ENCODE measurements around the gene C2CD4C. TPM values are rescaled to one million over a fixed set of nuclear protein-coding genes. Genes with fewer than 3 reads are reported as not detected.

The C2CD4C gene
- polyA plus RNA-seq, 1 donor (not counting 4 experiments of a cell fraction or from before 2014, with no cell fraction given), result 1.6 TPM

DNA sequence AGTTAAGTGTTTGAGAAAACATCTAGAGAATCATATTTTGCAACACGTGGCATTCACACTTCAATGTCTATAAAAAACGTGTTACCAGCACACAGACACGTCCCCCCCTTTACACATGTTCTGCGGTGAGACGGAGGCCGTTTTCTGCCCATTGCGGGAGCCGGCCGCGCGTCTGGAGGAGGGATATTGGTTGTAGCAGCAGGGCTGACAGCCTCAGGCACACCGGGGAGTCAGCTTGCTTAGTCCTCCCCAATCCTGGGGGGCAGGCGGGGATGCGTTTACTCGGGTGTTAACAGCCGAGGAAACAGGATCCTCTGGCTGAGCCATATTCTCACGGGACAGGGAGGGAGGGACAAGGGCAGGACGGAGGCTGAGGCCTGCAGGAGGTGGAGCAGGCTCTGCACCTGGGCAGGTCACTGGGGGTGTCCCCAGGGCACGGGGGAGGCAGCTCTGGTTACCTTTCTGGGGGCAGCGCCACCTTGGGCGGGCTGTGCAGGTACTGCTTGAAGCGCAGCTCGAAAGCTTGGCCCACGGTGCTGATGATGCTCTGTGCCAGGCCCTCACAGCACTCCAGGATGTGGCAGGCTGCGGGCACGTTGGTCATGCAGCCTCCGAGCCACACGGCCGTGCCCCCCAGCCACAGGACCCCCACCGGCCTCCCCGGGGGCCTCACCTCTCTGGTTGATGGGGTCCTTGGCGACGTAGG is 26.9 kb upstream of the C2CD4C start:
- no peak overlapping the region for H2AFZ ChIP-seq (ENCODE audit: control insufficient read depth, low read length)
- no peak overlapping the region for H3K9ac ChIP-seq (ENCODE audit: control insufficient read depth, extremely low read depth, insufficient read depth, low read length)
- H4K20me1 ChIP-seq (ENCODE audit: control insufficient read depth, extremely low read depth, insufficient read depth, low read length), result no peaks in the 10 kb centered on the region
- H3K4me3 ChIP-seq (ENCODE audit: control insufficient read depth in 2 of 3, extremely low read depth in 1 of 3, insufficient read depth in 2 of 3, low read depth in 1 of 3, low read length in 3 of 3), result no peak overlapping the region
- FAIRE-seq (no peak), DNase-seq (ENCODE audit: low read depth, low spot score) (no peak)
- peaks cover 6% of the 10 kb centered on the region for H3K9me3 ChIP-seq (ENCODE audit: control insufficient read depth, low read depth, low read length)
- H3K27ac ChIP-seq (ENCODE audit: control insufficient read depth, insufficient read depth, low read length), result no peak overlapping the region
- no peaks in the 10 kb centered on the region for H3K36me3 ChIP-seq (ENCODE audit: control insufficient read depth in 2 of 2, extremely low read depth in 1 of 2, insufficient read depth in 2 of 2, low read length in 2 of 2)
- dilution Hi-C loops (cut with MboI; ENCODE audit: extremely low pct_ligation_motif_present, low sequenced_read_pairs), result no loop called here
- H3K4me2 ChIP-seq (ENCODE audit: control insufficient read depth, extremely low read depth, insufficient read depth, low read depth, low read length), result no peak overlapping the region
- H3K27me3 ChIP-seq (ENCODE audit: control insufficient read depth, extremely low read depth, insufficient read depth, low read length), result no peaks in the 10 kb centered on the region
- no peaks in the 10 kb centered on the region for H3K9me1 ChIP-seq (ENCODE audit: control insufficient read depth, extremely low read depth, insufficient read depth, low read length)
- H3K79me2 ChIP-seq (ENCODE audit: control insufficient read depth, insufficient read depth, low read length), result no peaks in the 10 kb centered on the region
- TF ChIP-seq EZH2 (IDR thresholded peaks at IDR 0.05; ENCODE audit: low read length), result no peak
- TF ChIP-seq, protein P1, sequence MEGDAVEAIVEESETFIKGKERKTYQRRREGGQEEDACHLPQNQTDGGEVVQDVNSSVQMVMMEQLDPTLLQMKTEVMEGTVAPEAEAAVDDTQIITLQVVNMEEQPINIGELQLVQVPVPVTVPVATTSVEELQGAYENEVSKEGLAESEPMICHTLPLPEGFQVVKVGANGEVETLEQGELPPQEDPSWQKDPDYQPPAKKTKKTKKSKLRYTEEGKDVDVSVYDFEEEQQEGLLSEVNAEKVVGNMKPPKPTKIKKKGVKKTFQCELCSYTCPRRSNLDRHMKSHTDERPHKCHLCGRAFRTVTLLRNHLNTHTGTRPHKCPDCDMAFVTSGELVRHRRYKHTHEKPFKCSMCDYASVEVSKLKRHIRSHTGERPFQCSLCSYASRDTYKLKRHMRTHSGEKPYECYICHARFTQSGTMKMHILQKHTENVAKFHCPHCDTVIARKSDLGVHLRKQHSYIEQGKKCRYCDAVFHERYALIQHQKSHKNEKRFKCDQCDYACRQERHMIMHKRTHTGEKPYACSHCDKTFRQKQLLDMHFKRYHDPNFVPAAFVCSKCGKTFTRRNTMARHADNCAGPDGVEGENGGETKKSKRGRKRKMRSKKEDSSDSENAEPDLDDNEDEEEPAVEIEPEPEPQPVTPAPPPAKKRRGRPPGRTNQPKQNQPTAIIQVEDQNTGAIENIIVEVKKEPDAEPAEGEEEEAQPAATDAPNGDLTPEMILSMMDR (optimal IDR thresholded peaks at IDR 0.05 in 1 of 3, IDR thresholded peaks at IDR 0.05 in 1 of 3, conservative IDR thresholded peaks at IDR 0.05 in 1 of 3; ENCODE audit: extremely low read depth in 1 of 3, insufficient read depth in 2 of 3, low read length in 3 of 3), result no peak
- H3K4me1 ChIP-seq (ENCODE audit: control insufficient read depth, extremely low read depth, insufficient read depth, low read length), result no peaks in the 10 kb centered on the region

DNA sequence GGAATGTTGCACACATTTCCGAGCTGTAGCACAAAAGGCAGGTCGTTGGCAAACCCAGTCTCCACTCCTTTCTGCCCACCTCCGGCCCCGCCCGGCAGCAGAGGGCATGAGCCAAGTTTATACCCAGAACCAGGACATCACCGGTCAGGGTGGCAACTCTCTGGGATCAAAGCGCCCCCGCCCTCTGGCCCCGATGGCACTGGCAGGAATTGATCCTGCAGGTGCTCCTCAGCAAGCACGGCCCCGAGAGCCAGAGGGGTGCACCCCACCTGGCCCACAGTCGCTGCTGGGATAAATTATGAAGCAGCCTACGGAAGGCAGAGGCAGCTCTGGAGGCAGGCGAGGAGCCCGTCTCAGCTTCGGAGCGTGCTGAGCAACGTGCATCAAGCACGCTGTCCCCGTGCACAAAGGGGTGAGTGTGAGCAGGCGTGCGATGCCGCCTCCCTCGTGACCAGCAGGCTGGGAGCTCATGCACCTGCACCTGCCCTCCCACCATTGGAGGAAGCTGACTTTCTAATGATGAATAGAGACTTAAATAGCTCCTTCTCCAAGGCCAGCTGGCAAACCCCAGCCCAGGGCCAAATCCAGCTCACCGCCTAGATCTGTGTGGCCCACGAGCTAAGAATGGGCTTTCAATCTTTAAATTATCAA is 26.2 kb upstream of the C2CD4C start:
- Histone ChIP-seq H4K20me1 (ENCODE audit: control insufficient read depth, extremely low read depth, insufficient read depth, low read length) (no peaks in the 10 kb centered on the region), H2AFZ (ENCODE audit: control insufficient read depth, low read length) (no peak overlapping the region), H3K9me3 (ENCODE audit: control insufficient read depth, low read depth, low read length) (peaks cover 6% of the 10 kb centered on the region), H3K9ac (ENCODE audit: control insufficient read depth, extremely low read depth, insufficient read depth, low read length) (no peak overlapping the region), H3K4me1 (ENCODE audit: control insufficient read depth, extremely low read depth, insufficient read depth, low read length) (no peaks in the 10 kb centered on the region), H3K9me1 (ENCODE audit: control insufficient read depth, extremely low read depth, insufficient read depth, low read length) (no peaks in the 10 kb centered on the region), H3K36me3 (ENCODE audit: control insufficient read depth in 2 of 2, extremely low read depth in 1 of 2, insufficient read depth in 2 of 2, low read length in 2 of 2) (no peaks in the 10 kb centered on the region), H3K4me3 (ENCODE audit: control insufficient read depth in 2 of 3, extremely low read depth in 1 of 3, insufficient read depth in 2 of 3, low read depth in 1 of 3, low read length in 3 of 3) (no peak overlapping the region), H3K27ac (ENCODE audit: control insufficient read depth, insufficient read depth, low read length) (no peak overlapping the region), H3K79me2 (ENCODE audit: control insufficient read depth, insufficient read depth, low read length) (no peaks in the 10 kb centered on the region), H3K27me3 (ENCODE audit: control insufficient read depth, extremely low read depth, insufficient read depth, low read length) (no peaks in the 10 kb centered on the region), H3K4me2 (ENCODE audit: control insufficient read depth, extremely low read depth, insufficient read depth, low read depth, low read length) (no peak overlapping the region)
- dilution Hi-C loops (cut with MboI; ENCODE audit: extremely low pct_ligation_motif_present, low sequenced_read_pairs), result no loop called here
- DNase-seq (ENCODE audit: low read depth, low spot score) (no peak), FAIRE-seq (no peak)
- TF ChIP-seq EZH2 (IDR thresholded peaks at IDR 0.05; ENCODE audit: low read length), result no peak
- TF ChIP-seq, protein P1 (optimal IDR thresholded peaks at IDR 0.05 in 1 of 3, IDR thresholded peaks at IDR 0.05 in 1 of 3, conservative IDR thresholded peaks at IDR 0.05 in 1 of 3; ENCODE audit: extremely low read depth in 1 of 3, insufficient read depth in 2 of 3, low read length in 3 of 3), result no peak

Data from keratinocyte (primary cell).